ENCODE measurements around the gene PDZD7.

Gene PDZD7

DNA sequence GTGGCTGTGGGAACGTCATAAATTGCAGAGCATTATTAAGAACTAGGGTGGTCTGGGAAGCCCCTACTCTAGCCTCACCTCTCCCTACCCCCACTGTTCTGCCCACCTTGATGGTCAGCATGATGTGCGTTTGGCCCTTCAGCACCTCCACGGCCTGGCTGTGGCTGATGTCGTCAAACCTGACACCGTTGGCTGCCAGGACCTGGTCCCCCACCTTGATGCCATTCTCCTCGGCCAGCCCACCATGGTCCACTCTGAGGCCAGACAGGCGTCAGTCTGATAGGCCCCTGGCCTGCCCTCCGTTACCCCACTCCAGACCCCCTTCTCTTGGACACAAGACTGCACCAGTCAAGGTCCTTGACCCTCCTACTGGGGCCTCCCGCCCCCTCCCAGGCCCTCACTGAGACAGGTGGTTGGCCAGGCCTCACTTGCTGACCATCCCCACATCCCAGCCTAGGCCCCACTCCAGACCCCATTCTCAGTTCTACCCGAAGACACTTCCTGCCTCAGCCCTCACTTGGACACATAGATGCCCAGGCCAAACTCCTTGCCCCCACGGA lies 9.2 kb downstream of the PDZD7 start:
- DNase-seq (ENCODE audit: low read depth) = no peak
- H3K4me3 ChIP-seq (ENCODE audit: low read depth, low read length) = no peak overlapping the region
- TF ChIP-seq, protein P1, sequence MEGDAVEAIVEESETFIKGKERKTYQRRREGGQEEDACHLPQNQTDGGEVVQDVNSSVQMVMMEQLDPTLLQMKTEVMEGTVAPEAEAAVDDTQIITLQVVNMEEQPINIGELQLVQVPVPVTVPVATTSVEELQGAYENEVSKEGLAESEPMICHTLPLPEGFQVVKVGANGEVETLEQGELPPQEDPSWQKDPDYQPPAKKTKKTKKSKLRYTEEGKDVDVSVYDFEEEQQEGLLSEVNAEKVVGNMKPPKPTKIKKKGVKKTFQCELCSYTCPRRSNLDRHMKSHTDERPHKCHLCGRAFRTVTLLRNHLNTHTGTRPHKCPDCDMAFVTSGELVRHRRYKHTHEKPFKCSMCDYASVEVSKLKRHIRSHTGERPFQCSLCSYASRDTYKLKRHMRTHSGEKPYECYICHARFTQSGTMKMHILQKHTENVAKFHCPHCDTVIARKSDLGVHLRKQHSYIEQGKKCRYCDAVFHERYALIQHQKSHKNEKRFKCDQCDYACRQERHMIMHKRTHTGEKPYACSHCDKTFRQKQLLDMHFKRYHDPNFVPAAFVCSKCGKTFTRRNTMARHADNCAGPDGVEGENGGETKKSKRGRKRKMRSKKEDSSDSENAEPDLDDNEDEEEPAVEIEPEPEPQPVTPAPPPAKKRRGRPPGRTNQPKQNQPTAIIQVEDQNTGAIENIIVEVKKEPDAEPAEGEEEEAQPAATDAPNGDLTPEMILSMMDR (IDR thresholded peaks at IDR 0.05; ENCODE audit: insufficient read depth, low read depth, low read length, missing control alignments) = no peak

DNA sequence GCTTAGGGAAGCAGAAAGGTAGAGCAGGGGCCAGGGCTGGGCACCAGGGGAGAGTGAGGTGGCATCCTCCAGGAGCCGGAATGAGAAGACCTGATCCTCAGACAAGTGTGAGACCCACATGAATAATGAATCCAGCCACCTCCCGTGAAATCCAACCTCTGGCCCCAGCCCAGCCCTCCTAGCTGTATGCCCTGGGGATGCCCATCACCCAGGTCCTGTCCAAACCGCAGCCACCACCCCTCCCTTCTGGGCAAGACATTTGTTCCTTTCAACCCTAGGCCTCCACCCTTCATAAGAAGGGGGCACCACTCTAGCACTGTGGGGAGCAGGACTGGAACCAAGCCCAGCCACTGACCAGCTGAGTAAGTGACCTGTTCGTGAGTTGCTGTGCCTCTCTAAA lies 9.7 kb downstream of the PDZD7 start:
- TF ChIP-seq, protein P1 (IDR thresholded peaks at IDR 0.05; ENCODE audit: insufficient read depth, low read depth, low read length, missing control alignments) = no peak
- DNase-seq (ENCODE audit: low read depth) = no peak
- no peak overlapping the region for H3K4me3 ChIP-seq (ENCODE audit: low read depth, low read length)

DNA sequence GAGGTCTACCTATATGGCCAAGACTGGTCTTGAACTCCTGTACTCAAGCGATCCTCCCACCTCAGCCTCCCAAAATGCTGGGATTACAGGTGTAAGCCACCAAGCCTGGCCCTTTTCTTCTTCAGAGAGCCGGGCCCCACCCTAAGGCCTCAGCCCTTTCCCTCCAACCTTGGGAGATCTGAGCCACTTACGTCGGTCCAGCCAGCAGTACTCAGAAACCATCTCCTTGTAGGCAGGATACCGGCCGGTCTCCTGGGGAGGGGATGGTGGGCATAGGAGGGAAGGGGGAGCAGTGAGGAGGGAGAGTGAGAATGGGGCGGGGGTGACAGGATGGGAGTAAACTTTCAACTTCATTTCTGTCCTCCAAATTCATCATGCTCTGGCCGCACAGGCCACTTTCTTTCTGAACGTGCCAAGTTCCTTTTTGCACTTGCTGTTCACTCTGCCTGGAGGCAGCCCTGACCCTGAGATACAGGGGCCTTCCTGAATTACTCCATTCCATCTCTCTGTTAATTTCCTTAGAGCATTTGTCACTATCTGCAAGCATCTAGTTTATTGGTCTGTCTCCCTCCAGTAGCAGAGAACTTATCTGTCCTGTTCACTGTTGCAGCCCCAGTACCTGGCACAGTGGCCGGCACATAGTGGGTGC lies 10.4 kb downstream of the PDZD7 start:
- H3K4me3 ChIP-seq (ENCODE audit: low read depth, low read length) = no peak overlapping the region
- TF ChIP-seq, protein P1 (IDR thresholded peaks at IDR 0.05; ENCODE audit: insufficient read depth, low read depth, low read length, missing control alignments) = no peak
- DNase-seq (ENCODE audit: low read depth) = no peak

DNA sequence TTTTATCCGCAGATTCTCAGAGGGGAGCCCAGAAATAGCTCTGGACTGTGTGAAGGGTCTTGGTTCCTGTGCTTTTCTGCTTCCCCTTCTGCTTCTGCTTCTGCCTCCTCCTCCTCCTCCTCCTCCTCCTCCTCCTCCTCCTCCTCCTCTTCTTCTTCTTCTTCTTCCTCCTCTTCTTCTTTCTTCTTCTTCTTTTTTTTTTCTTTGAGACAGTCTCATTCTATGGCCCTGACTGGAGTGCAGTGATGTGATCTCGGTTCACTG lies 11.6 kb downstream of the PDZD7 start:
- no peak overlapping the region for H3K4me3 ChIP-seq (ENCODE audit: low read depth, low read length)
- no peak for DNase-seq (ENCODE audit: low read depth)
- TF ChIP-seq, protein P1 (IDR thresholded peaks at IDR 0.05; ENCODE audit: insufficient read depth, low read depth, low read length, missing control alignments) = no peak

DNA sequence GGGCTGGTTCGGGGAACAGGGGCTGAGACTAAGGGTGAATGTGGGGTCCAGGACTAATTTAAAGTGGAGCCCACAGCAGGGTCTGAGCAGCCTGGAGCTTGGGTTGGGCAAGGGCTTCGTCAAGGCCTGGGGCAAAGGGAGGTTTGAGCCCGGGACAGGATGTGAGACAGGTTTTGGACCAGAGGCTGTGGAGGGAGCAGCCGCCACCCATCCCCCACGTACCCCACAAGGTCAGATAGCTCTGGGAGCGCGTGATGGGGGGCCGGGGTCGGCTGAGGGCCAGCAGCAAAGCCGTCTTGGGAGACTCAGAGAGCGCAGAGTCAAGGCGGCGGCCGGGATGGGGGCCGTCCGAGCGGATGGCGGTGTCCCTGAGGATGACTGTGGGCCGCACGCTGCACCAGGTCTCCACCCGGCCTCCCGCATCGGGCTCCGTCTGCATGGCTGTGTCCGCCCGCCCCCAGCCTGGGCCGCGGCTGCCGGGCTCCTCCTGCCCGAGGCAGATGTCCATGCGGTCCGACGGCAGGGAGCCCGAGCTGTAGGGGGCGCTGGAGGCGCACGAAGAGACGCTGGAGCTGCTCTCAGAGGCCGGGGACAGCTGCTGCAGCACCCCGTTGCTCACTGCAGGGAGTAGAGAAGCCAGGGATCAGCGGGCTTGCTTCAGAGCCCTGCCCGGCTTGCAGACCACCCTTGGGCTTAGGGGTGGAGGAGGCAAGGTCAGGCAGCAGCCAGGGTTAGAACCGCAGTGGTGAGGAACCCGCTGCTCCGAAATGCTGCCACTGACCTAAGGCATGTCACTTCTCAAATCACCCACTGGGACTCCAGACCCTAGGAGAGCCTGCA lies 12.1 kb downstream of the PDZD7 start:
- TF ChIP-seq, protein P1 (IDR thresholded peaks at IDR 0.05; ENCODE audit: insufficient read depth, low read depth, low read length, missing control alignments) = peak; percentile 75
- no peak overlapping the region for H3K4me3 ChIP-seq (ENCODE audit: low read depth, low read length)
- DNase-seq (ENCODE audit: low read depth) = peak; percentile 67

DNA sequence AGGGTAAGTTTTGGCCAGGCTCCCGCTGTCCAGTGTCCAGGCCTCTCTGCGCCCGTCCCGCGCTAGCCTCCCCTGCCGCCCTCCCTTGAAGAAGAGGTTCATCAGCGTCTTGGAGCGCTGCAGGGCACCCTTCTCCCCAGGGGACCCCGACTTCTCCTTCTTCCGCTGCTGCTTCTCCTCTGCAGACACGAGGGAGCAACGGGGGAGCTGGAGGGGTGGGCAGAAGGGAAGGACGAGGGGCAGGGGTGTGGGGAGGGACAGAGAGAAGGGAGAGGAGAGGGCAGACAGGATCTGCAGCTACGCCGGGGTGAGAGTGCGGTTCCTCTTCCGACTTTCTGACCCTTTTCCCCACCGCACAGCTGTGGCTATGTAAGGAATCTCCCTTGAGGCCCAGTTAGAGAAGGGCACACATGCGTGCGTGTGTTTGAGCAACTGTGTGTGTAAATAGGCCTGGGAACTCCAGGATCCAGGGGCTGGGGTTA lies 12.8 kb downstream of the PDZD7 start:
- no peak for DNase-seq (ENCODE audit: low read depth)
- H3K4me3 ChIP-seq (ENCODE audit: low read depth, low read length) = no peak overlapping the region
- TF ChIP-seq, protein P1 (IDR thresholded peaks at IDR 0.05; ENCODE audit: insufficient read depth, low read depth, low read length, missing control alignments) = no peak

Data from GM12865 (cell line).